Renal cortex interstitium (tissue), 11 donors: Measurements from ENCODE around the gene SKA2. TPM values are rescaled to one million over a fixed set of nuclear protein-coding genes. Genes with fewer than 3 reads are reported as not detected.
"Not testable (repeated sequence)": the region's sequence is repeated elsewhere in the genome, so short reads cannot be mapped to it uniquely, and the experiment has no call there.

Experiments
- DNase-seq, 11 donors: peaks; one replicate each; pipeline ENCODE4 v3.0.0-alpha.2; 2013; ENCODE audit warnings: low read depth in 9 of 11, low spot score in 4 of 11; ENCODE audit errors: extremely low read depth in 1 of 11
- polyA plus RNA-seq, 3 donors: library from polyadenylated mRNA; unstranded; fragments of 120-200 nt; gene quantifications; one replicate each; pipeline ENCODE4 v1.2.1, GENCODE V29; 2013; ENCODE audit not compliant: insufficient read length in 3 of 3

SKA2 gene
- polyA plus RNA-seq, 3 donors, result 58.0 to 94.2 (median 73.0) TPM

DNA sequence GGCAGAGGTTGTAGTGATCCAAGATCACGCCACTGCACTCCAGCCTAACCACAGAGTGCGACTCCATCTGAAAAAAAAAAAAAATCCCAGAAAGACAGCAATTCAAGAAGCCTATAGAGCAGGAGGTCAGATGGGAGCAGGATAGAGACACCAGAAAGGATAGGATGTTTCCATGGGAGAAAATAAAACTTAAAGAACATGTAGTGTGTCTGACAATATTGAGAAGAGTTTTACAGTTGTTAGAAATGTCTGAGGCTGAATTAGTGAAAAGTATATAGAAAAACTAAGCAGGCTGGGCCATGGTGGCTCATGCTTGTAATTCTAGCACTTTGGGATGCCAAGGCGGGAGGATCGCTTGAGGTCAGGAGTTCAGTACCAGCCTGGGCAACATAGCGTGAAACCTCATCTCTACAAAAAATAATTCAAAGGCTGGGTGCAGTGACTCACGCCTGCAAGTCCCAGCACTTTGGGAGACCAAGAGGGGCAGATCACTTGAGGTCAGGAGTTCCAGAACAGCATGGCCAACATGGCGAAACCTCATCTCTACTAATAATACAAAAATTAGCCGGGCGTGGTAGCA is 33.0 kb downstream of the SKA2 start:
- no peak for DNase-seq

DNA sequence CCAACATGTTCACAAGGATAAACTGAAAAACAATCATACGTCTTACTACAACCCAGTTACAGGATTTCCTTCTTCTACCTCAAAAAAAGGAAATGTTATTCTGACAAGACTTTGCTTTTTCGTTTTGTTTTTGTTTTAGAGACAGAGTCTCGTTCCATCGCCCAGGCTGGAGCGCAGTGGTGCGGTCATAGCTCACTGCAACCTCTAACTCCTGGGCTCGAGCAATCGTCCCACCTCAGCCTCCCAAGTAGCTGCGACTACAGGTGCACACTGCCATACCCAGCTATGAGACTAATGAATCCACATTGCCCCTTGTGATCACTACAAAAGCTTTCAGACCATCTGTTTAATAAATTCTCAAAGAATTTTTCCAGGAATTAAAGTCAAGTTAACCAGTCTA is 39.5 kb downstream of the SKA2 start:
- DNase-seq, result no peak

DNA sequence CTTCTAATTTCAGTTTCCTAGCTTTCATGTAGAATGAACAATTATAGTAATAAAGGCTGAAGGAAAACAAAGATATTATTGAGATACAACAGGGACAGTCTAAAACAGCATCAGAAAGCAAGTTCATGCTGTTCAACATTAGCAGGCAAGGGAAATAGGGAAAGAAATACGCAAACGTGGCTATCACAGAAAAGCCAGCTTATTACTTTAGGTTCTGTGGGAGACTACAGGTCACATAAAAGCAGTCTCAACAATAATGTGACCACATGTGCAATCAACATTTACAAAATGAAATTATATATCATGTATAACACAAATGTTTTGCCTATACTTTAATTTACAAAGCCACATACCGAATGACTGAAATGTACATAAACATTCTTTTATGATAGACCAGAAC is 43.4 kb downstream of the SKA2 start:
- DNase-seq, result no peak

DNA sequence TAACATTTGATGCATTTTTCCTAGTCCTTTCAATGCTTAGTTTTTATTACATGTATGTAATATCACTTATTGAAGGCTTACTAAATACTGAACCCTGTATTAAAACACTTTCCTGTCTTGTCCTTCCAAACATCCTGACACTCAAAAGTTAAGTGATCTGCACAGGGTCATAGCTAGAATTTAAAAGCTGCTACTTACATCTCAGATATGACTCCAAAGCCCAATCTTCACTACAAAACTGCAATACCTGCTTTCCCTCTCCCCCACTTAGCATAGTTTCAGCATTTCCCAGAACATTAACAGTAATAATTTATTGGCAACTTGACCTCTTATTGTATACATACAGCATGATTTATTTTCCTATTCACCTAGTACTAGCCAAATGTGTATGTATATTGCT is 44.0 kb downstream of the SKA2 start:
- DNase-seq, result no peak

DNA sequence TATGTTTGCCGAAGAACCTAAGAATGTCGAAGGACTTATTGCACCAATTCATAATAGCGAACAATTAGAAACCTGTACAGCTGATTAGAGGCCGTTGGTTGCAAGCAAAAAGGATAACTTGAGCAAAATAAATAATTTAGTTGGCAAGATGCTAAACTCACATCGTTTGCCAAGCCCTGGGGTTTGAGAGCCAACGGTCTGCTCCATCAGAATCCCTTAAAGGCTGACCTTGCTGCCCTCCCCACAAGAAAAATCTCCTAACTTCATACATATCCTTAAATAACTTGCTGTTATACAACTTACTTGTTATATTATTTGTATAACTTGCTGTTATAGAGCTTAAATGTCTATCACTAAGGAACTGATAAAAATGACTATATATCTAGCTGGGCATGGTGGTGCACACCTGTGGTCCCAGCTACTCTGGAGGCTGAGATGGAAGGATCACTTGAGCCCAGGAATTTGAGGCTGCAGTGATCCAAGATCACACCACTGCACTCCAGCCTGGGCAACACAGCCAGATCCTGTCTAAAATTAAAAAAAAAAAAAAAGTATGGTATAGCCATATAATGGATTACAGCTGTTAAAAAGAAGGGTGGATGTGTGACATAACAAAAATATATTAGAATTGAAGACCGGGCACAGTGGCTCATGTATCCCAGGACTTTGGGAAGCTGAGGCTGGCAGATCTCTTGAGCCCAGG is 46.4 kb downstream of the SKA2 start:
- no peak for DNase-seq

DNA sequence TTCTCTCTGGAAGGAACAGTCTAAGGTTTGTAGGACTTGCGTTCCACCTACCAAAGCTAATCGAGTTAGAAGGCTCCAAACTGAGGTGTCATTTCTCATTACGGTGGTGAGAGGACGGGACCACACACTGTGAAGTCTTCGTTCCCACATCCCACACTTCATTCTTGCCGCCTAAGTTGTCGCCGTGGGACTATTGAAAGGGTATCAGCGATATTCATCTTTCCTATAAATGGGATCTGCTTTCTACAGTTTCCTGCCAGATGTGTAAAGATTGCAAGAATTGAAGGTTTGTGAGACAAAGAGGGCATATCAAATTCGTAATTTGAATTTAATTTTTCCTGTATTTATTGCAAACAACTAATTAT is 47.7 kb downstream of the SKA2 start:
- no peak for DNase-seq

DNA sequence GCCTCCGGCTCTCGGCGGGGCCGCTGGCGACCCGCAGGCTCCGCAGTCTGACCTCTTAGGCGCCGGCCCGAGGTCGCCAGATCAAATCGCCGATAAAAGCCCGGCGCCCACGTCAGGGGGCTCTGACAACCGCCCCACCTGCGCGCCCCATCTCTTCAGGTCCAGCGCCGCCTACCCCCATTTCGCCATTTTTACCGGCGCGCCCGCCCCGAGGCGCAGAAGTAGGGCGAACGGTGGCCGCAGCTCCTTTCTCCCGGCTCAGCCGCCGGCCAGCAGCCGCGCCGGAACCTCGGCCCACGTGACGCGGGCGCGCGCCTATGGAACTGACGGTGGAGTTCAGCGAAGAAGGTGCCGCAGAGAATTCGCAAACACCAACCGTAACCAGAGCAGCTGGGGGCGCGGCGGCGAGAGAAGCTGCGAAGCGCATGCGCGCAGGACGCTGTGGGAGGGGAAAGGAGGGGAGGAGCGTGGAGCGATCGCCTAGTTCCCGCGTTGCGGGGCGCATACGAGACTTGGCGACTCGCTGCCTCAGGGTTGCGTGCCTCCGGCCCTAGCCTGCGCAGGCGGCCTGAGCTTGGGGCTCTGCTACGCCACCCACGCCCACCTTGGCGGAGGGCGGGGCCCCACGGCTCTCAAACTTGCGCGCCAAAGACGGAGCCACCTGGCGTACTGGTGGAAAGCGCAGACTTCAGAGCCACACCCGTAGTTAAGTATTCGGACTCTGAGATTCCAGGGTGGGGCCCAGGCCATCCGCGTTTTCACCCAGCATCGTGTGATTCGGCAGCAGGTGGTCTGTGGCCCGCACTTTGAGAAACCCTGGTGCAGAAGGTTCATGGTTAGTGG is 48.3 kb downstream of the SKA2 start, which contains the start of gene TRIM37:
Gene TRIM37, minus strand, starts transcription at position 418 of the 843 bp plus-strand sequence. CDS start 419 bp downstream, outside the sequence.
- peak; percentile 96 to 99 (median 97) for DNase-seq

DNA sequence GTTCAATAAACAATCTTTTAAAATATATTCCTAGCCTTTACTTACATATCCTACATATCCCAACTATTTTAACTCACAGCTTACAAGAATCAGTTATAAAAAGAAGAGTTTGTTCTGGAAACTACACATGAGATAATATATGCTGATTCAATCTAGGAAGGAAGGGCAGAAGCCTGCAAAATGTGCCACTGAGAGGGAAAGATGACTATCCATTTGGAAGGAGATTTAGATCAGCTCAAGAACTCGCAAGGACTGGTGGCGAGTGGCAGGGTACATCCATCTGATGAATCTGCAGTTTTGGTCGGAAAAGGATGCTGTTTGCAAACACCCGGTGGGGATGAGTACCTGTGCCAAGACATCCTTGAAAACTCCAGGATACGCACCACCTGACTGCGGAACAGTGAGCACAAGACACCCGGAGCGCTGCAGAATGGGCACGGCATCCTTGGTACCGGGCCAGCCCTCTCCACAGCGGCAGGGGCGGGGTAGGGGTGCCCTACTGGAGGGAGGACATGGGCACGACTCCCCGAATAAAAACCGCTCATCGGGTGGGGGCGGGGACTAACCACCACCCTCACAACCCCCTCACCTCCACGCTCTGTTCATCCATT is 49.0 kb downstream of the SKA2 start:
- DNase-seq, result peak in 1 of 11 donors; percentile 25

DNA sequence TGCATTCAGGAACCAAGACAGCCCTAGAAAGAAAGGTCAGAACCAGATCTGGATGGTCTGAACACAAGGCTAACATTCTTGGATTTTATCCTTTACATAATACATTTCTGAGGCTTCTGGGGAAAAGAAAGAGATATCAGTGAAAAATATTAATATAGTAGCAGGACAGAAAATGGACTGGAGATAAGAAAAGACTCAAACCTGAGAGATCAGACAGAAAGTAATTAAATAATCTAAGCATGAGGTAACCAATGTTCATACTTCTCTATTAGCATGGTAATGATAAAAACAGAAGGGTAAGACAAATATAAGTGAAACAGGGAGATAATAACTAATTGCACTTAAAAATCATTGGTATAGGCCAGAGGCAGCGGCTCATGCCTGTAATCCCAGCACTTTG is 53.8 kb downstream of the SKA2 start:
- DNase-seq, result no peak

DNA sequence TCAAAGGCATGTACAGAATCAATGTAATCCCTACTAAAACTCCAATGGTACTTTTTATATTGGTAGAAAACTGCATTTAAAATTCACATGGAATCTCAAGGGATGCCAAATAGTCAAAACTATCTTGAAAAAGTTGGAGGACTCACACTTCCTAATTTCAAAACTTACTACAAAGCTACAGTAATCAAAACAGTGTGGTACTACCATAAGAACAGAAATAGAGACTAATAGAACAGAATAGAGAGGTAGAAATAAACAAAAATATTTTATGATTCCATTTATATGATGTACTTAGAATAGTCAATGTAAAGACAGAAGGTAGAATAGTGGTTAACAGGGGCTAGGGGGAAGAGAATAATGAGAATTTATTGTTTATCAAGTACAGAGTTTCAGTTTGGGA is 57.1 kb downstream of the SKA2 start:
- DNase-seq, result no peak

DNA sequence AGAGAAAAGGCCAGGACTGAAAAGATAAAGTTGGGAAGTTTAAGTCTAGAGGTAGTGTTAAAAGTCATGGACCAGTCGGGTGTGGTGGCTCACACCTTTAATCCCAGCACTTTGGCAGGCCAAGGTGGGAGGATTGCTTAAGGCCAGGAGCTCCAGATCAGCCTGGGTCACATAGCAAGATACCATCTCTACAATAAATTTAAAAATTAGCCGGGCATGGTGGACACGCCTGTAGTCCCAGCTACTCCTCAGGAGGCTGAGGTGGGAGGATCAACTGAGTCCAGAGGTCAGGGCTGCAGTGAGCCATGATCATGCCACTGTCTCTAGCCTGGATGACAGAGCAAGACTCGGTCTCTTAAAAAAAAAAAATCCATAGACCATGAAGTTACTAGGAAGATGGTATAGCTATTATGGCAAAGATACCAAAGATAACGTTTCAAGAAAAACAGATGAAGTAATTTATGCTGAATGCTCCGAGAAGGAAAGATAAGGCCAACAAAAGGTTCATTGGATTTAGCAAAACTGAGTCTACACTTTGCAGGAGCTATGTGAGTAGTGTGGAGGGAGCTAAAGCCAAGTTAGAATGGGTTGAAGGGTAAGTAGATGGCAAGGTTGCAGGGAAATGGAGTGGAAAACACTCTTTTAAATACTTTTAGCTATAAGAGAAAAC is 60.0 kb downstream of the SKA2 start:
- DNase-seq, result no peak

DNA sequence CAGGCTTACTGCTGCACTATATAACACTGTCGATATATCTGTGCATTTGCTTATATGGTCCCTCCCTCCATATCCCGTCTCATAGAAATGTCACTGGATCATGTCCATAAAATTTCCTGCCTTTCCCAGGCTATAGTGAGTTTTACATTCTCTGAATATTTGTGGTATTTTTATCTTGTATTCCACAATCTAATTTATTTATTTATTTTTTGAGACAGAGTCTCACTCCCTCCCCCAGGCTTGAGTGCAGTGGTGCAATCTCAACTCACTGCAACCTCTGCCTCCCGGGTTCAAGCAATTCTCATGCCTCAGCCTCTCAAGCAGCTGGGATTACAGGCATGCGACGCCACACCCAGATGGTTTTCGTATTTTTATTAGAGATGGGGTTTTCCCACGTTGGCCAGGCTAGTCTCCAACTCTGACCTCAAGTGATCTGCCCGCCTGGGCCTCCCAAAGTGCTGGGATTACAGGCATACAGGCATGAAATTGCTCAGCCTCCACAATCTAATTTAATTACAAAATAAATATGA is 61.2 kb downstream of the SKA2 start:
- DNase-seq, result peak in 7 of 11 donors; percentile 40 to 72 (median 54)

DNA sequence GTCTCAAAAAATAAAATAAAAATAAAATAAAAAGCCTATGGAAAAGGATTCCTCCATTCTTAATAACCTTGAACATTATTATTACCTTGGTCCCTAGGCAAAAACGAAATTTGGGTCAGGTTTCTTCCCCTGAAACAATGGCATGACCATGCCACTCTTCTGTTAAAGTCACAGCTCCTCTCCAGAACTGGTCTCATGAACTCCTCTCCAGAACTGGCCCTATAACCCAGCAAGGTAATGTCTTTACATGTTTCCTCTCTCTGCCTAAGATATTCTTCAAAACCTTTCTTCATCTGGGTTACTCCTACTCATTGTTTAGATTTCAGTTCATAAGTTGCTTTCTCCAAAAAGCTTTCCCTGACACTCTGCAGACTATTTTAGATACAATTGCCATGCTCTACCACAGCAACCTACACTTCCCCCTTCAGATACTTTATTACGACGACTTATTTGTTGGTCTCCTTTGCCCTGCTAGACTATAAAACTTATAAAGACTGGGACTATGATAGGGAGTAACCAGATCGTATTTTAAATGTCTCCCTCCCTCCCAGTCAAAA is 61.8 kb downstream of the SKA2 start:
- no peak for DNase-seq

DNA sequence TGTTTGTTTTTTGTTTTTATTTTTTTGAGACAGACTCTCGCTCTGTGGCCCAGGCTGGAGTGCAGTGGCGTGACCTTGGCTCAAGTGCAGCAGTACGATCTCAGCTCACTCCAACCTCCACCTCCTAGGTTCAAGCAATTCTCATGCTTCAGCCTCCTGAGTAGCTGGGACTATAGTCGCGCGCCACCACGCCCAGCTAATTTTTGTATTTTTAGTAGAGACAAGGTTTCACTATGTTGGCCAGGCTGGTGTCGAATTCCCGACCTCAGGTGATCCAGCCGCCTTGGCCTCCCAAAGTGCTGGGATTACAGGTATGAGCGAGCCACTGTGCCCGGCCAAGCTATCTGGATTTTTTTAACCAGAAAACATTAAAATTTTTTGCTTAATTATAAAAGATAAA is 64.4 kb downstream of the SKA2 start:
- DNase-seq, result not testable (repeated sequence)

DNA sequence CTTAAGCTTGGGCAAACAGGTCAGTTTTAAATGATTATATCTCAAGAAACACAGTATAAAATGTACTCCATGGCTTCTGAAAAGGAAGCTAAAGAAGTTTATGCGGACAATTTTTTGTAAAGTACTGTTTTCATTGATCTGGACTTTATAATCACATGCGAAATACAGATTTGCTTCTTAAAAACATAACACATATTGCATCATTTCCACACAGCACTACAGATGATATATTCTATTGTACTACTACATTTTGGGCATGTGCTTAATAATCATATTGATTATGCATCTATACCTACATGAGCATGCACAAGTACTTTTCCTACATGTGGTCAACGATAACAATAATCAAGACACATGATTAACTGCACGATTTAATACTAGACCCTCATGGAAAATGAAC is 70.8 kb downstream of the SKA2 start:
- no peak for DNase-seq

DNA sequence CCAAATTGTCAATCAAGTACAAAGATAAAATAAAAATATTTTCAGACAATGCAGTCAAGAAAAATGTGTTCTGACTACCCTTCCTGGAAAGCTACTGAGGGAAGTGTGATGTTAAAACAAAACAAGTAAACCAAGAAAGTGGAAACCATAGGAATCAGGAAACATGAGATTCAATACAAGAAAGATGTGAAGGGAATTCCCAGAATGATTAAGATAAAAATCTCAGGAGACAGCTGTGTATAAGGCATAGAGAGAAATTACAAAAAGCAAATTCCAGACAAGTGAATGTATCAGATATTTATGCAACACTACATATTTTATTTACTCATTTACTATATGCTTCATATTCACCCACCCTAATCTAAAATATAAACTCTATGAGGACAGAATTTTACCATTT is 80.5 kb downstream of the SKA2 start:
- DNase-seq, result no peak

DNA sequence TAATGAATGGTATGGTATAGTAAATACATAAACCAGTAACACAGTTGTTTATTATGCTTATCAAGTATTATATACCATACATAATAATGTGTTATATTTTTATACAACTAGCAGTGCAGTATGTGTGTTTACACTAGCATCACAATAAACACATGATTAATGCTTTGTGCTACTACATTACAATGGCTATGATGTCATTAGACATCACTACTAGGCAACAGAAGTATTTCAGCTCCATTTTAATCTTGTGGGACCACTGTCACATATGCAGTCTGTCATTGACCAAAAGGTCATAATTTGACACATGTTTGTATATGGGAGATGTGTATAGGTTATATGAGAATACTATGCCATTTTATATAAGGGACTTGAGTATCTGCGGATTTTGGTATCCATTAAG is 81.0 kb downstream of the SKA2 start:
- no peak for DNase-seq

DNA sequence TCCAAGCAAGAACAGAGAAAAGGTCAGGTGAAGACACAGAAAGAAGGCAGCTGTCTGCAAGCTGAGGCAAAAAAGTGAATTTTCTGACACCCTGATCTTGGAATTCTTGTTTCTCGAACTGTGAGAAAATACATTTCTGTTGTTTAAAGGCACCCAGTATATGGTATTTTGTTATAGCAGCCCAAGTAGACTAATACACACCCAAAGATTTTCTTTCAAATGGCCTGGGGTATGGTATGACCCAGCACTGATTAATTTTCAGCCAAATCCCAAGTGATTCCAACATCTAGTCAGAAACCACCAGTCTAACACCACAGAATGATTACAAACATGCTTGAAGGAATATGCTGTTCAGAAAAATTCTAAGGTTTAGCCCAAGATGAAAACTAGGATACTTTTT is 85.1 kb downstream of the SKA2 start:
- DNase-seq, result no peak

DNA sequence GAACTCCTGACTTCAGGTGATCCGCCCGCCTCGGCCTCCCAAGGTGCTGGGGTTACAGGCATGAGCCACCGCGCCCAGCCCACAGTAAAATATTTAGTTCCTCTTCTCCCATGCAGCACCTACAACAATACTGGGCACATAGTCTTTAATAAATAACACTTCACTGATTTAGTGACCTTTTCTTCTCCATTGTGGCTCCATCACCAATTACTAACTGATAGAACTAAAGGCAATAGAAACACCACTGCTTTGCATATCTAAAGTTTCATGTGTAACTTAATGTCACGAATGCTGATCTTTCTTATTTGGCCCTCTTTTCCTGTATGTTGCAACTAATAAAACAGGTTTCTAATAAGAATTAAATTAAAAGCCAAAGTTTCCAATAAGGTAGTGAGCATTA is 87.2 kb downstream of the SKA2 start:
- no peak for DNase-seq
